HL-60 (cell line): ENCODE measurements around the gene FLACC1.
A peak's percentile ranks its signal among the peaks of the same experiment; 100 is the strongest.

Experiments
- DNase-seq, 2 experiments: peaks; one replicate each; pipeline ENCODE4 v3.0.0-alpha.2; 2010 to 2020; ENCODE audit warnings: low read depth in 1 of 2, low spot score in 1 of 2
- H3K27ac ChIP-seq: fragments of 250-450 bp; sonication (Bioruptor Pico); replicated peaks from 2 replicates; pipeline ENCODE4 v1.5.1; 2020; ENCODE audit warnings: mild to moderate bottlenecking, moderate library complexity
- H3K27me3 ChIP-seq: fragments of 250-450 bp; sonication (Bioruptor Pico); 2 replicates; pipeline ENCODE4 v1.5.1; 2021; ENCODE audit warnings: mild to moderate bottlenecking, moderate library complexity; ENCODE audit not compliant: insufficient read depth, poor library complexity, severe bottlenecking
- H3K4me3 ChIP-seq: replicated peaks from 2 replicates; pipeline ENCODE4 v1.5.1; 2011; ENCODE audit warnings: mild to moderate bottlenecking, control low read depth, low read length; ENCODE audit not compliant: insufficient read depth
- CTCF ChIP-seq: IDR thresholded peaks from one replicate; pipeline ENCODE4 v1.5.1; 2011; ENCODE audit warnings: low read length, control low read depth, inconsistent platforms; ENCODE audit not compliant: insufficient read depth
- GABPA ChIP-seq: IDR thresholded peaks from 2 replicates; pipeline ENCODE4 v1.6.1; 2012; ENCODE audit warnings: low read depth
- POLR2AphosphoS5 ChIP-seq: IDR thresholded peaks from 2 replicates; pipeline ENCODE4 v1.6.1; 2012; ENCODE audit warnings: low read depth
- REST ChIP-seq: IDR thresholded peaks from 2 replicates; pipeline ENCODE4 v1.6.1; 2012; ENCODE audit warnings: low read depth; ENCODE audit not compliant: insufficient replicate concordance
- SPI1 ChIP-seq: IDR thresholded peaks from 2 replicates; pipeline ENCODE4 v1.6.1; 2012; ENCODE audit warnings: low read depth, mild to moderate bottlenecking, borderline replicate concordance
- long read RNA-seq: library from polyadenylated mRNA; unstranded; transcript quantifications from one replicate; pipeline ENCODE4 v2.0.0, GENCODE V29; 2020

FLACC1 gene
- long read RNA-seq: 0 reads

- Histone ChIP-seq H3K27ac (no peak within 1 kb of the TSS), H3K27me3 (no peaks in the 10 kb centered on the region), H3K4me3 (no peak within 1 kb of the TSS)
- TF ChIP-seq SPI1 (no peak), REST (no peak), POLR2AphosphoS5 (no peak), CTCF (no peak), GABPA (no peak)
- DNase-seq: no peak
Observed at GRCh38 chr2:201357221-201357620, at the start of gene FLACC1. FLACC1 (minus strand) TSS chr2:201357345; CDS start chr2:201351404, 5,941 bp downstream.

GRCh38 chr2:201406077-201406662 lies 49.0 kb upstream of the FLACC1 start:
- H3K27ac ChIP-seq: no peak overlapping the region
- DNase-seq: peak in 1 of 2 experiments; percentile 14
- H3K4me3 ChIP-seq: no peak overlapping the region

More at GRCh38 chr2:201406077-201406662, 49.0 kb upstream of the FLACC1 start:
- H3K27me3 ChIP-seq: no peaks in the 10 kb centered on the region
- TF ChIP-seq REST: no peak
- no peak for TF ChIP-seq POLR2AphosphoS5
- TF ChIP-seq GABPA: no peak
- no peak for TF ChIP-seq SPI1
- no peak for TF ChIP-seq CTCF
